Measurements from ENCODE around the gene GSTT4. TPM values are rescaled to one million over a fixed set of nuclear protein-coding genes. Genes with fewer than 3 reads are reported as not detected.
"Not testable (repeated sequence)": the region's sequence is repeated elsewhere in the genome, so short reads cannot be mapped to it uniquely, and the experiment has no call there.

Gene GSTT4
- total RNA-seq, 4 donors from 2014 or later, result not detected

DNA sequence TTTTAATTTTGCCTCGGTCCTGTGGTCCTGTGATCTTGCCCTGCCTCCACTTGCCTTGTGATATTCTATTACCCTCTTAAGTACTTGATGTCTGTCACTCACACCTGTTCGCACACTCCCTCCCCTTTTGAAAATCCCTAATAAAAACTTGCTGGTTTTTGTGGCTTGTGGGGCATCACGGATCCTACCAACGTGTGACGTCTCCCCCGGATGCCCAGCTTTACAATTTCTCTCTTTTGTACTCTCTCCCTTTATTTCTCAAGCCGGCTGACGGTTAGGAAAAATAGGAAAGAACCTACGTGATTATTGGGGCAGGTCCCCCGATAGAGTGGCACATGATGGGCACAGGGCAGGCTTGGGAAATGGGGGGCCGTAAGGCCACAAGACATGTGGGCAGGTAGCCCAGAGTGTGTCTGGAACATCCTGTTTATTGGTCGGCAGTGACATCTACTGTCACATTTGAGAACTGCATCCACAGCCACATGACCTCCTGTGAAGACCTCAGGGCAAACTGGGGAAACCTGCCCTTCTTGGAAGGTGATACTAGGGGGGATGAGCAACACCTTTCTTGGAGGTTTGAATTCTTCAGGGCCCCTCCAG lies 48.9 kb downstream of the GSTT4 start:
- WGBS, 2 donors, result 17 to 19% methylated on average over 11 to 12 of the region's 12 CpGs
- H3K27me3 ChIP-seq; intact Hi-C loops (cut with DNase I); H3K4me3 ChIP-seq; H3K27ac ChIP-seq; H3K36me3 ChIP-seq; H3K9me3 ChIP-seq; DNase-seq: not testable (repeated sequence)
- peaks cover 0 to 12% (median 0%) of the 10 kb centered on the region in 3 donors for H3K4me1 ChIP-seq
- TF ChIP-seq, protein P1, sequence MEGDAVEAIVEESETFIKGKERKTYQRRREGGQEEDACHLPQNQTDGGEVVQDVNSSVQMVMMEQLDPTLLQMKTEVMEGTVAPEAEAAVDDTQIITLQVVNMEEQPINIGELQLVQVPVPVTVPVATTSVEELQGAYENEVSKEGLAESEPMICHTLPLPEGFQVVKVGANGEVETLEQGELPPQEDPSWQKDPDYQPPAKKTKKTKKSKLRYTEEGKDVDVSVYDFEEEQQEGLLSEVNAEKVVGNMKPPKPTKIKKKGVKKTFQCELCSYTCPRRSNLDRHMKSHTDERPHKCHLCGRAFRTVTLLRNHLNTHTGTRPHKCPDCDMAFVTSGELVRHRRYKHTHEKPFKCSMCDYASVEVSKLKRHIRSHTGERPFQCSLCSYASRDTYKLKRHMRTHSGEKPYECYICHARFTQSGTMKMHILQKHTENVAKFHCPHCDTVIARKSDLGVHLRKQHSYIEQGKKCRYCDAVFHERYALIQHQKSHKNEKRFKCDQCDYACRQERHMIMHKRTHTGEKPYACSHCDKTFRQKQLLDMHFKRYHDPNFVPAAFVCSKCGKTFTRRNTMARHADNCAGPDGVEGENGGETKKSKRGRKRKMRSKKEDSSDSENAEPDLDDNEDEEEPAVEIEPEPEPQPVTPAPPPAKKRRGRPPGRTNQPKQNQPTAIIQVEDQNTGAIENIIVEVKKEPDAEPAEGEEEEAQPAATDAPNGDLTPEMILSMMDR (IDR thresholded peaks at IDR 0.05), result peak; percentile 69 to 90 (median 88)

GRCh38 chr22:23955886-23956285 lies 49.4 kb downstream of the GSTT4 start:
- H3K27ac ChIP-seq; DNase-seq; H3K4me3 ChIP-seq; H3K9me3 ChIP-seq; H3K36me3 ChIP-seq; intact Hi-C loops (cut with DNase I); H3K27me3 ChIP-seq: not testable (repeated sequence)
- 74 to 76% methylated on average over 7 of the region's 8 CpGs for WGBS, 2 donors
- H3K4me1 ChIP-seq, result peaks cover 0 to 12% (median 0%) of the 10 kb centered on the region in 3 donors

DNA sequence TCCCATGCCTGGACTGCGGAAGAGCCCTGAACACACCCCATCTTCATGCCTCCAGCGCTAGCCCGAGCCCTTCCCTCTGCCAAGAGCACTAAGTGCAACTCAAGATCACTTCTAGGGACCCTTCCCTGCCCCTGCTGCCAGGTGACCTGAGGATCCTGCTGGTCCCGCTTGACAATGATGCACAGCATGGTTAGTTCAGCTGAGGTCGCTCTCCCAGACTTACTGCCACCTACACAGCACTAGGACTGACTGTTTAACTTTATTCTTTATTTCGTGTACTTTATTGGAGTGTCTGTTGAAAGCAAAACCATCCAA lies 50.3 kb downstream of the GSTT4 start:
- H3K4me1 ChIP-seq; H3K36me3 ChIP-seq; H3K4me3 ChIP-seq; H3K27me3 ChIP-seq; H3K9me3 ChIP-seq; H3K27ac ChIP-seq; DNase-seq; intact Hi-C loops (cut with DNase I): not testable (repeated sequence)
- WGBS, 2 donors, result 80 to 89% methylated on average over 3 to 5 of the region's 6 CpGs

DNA sequence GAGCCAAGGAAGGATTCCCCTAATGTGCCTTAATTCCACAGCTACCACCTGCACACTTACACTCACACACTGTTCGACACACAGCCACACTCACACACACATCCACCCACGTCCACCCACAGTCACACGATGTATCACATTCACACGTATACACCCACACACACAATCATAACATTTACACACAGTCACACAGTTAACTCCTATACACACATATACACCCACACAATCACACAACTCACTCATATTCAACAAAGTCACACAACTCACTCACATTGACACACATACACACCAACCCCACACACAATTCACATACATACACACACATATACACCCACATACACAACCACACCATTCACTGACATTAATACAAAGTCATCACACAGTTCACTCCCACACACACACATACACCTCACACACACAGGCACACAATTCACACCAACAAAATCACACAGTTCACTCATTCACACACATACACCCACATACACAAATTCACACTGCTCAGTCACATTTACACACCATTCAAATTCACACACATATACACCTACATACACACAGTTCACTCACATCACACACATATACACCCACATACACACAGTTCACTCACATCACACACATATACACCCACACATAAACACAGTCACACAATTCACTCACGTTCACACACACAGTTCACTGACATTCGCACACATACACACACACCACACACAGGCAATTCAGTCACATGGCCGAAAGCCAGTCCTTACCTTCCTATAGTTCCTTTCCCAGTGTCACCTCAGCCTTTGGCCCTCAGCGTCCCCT lies 50.9 kb downstream of the GSTT4 start:
- WGBS, 2 donors, result 61 to 69% methylated on average over 8 of the region's 8 CpGs
- intact Hi-C loops (cut with DNase I); H3K27ac ChIP-seq: not testable (repeated sequence)

GRCh38 chr22:23953485-23953884 lies 51.8 kb downstream of the GSTT4 start:
- H3K36me3 ChIP-seq; H3K27ac ChIP-seq; H3K4me1 ChIP-seq; H3K9me3 ChIP-seq; H3K27me3 ChIP-seq; intact Hi-C loops (cut with DNase I); H3K4me3 ChIP-seq; DNase-seq: not testable (repeated sequence)
- WGBS, 2 donors, result 84 to 90% methylated on average over 3 of the region's 4 CpGs

More for the DNA sequence above, 50.9 kb downstream of the GSTT4 start:
- not testable (repeated sequence) for H3K36me3 ChIP-seq, H3K4me3 ChIP-seq, DNase-seq, H3K9me3 ChIP-seq, H3K27me3 ChIP-seq, H3K4me1 ChIP-seq

DNA sequence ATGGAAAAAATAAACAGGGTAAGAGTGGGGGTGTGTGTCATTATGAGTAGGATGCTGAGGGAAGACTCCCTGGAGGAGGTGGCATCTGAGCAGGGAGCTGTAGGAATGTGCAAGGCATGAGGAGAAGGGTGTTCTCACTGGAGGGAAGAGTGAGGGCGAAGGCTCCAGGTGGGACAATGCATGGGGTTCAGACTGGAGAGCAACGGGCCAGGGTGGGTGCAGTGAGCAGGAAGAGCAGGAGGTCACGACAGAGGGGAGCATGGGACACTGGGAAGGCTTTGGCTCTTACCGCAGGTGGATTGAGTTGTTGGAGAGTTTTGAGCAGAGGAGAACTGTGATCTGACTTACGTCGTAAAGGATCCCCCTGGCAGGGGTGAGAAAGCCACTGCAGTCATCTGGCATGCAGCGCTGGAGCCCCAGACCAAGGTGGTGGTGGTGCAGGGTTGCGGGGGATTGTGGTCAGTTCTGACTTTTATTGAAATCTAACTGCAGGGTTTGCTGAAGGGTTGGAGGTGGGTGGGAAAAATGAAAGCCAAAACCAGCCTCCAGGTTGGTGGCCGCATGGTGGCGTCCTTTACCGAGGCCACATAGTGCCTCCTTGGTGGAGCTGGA lies 52.4 kb downstream of the GSTT4 start:
- H3K27ac ChIP-seq; H3K4me1 ChIP-seq; H3K4me3 ChIP-seq; H3K36me3 ChIP-seq; DNase-seq; H3K9me3 ChIP-seq; intact Hi-C loops (cut with DNase I); H3K27me3 ChIP-seq: not testable (repeated sequence)
- 68 to 83% methylated on average over 10 to 11 of the region's 11 CpGs for WGBS, 2 donors

DNA sequence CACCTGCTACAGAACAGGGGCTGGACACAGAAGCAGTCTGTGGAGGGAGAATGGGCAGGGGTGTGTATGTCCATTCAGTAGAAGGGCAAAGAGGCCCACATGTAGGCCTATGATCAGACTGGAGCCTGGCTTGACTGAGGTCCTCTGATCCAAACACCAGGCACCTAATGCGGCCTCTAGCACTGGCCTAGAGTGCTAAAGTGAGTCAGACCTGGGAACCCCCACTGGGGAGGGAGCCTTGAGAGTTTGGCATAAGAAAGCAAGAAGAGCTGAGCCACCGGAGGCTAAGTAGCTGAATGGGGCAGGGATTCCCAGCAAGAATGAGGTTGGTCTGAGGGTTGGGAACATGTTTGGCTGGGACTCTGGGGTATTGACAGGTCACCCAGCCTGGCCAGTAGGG lies 53.9 kb downstream of the GSTT4 start:
- H3K4me3 ChIP-seq; H3K9me3 ChIP-seq; H3K27ac ChIP-seq; DNase-seq; H3K4me1 ChIP-seq; intact Hi-C loops (cut with DNase I); H3K27me3 ChIP-seq; H3K36me3 ChIP-seq: not testable (repeated sequence)
- WGBS, 2 donors, result no CpG with 5 or more reads among the region's 2 CpGs

DNA sequence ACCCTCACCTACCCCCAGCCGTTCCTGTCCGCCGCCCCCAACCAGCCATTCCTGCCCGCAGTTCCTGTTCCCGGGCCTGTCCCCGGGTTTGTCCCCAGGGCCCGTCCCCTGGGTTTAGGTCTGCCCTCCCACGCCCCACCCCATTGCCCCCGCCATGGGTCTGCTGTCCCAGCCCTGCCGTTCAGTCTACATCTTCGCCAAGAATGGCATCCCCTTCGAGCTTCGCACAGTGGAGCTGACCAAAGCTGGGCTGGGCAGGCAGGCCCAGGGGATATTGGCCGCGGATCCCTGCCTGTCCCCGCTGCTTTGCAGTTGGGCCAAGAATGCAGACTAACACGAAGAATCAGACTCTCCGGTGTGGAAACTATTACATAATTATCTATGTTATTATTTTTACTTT lies 55.5 kb downstream of the GSTT4 start:
- DNase-seq, H3K27me3 ChIP-seq: not testable (repeated sequence)

More for the DNA sequence above, 55.5 kb downstream of the GSTT4 start:
- H3K9me3 ChIP-seq; H3K4me3 ChIP-seq; intact Hi-C loops (cut with DNase I); H3K27ac ChIP-seq; H3K36me3 ChIP-seq; H3K4me1 ChIP-seq: not testable (repeated sequence)
- 83 to 87% methylated on average over 6 to 12 of the region's 18 CpGs for WGBS, 2 donors

Other genes starting within 250 kb of the GSTT4 start
- gene C22orf15, start 242.5 kb downstream of the GSTT4 start, total RNA-seq, result not detected
- 10 to 100 TPM in 2 of 4 donors, 1 to 10 TPM in 2; 7.7 to 13.9 (median 10.4) TPM for gene CHCHD10, start 237.5 kb downstream of the GSTT4 start, total RNA-seq
- gene MMP11, start 232.6 kb downstream of the GSTT4 start, total RNA-seq, result 1 to 10 TPM in 2 of 4 donors, under 1 TPM in 2; 0.34 to 1.6 (median 1.1) TPM
- 10 to 100 TPM; 37.8 to 61.0 (median 47.7) TPM for gene SMARCB1, start 218.5 kb downstream of the GSTT4 start, total RNA-seq
- 1 to 10 TPM in 2 of 4 donors, not detected in 2; 1.3 to 1.9 TPM for gene DERL3, start 166.4 kb downstream of the GSTT4 start, total RNA-seq
- gene SLC2A11, start 147.6 kb downstream of the GSTT4 start, total RNA-seq, result 1 to 10 TPM in 3 of 4 donors, under 1 TPM in 1; 0.57 to 4.4 (median 2.9) TPM
- 100 to 1,000 TPM; 410 to 807 (median 448) TPM for gene MIF, start 111.1 kb downstream of the GSTT4 start, total RNA-seq
- gene GSTT2B, start 44.3 kb downstream of the GSTT4 start, total RNA-seq, result 1 to 10 TPM in 2 of 4 donors, not detected in 2; 3.1 to 9.9 TPM
- gene DDTL, start 38.6 kb downstream of the GSTT4 start, total RNA-seq, result 1 to 10 TPM in 1 of 4 donors, not detected in 3; 1.9 TPM
- gene DDT, start 31.0 kb downstream of the GSTT4 start, total RNA-seq, result 100 to 1,000 TPM in 2 of 4 donors, 10 to 100 TPM in 2; 93.2 to 142 (median 111) TPM
- gene GSTT2, start 25.3 kb downstream of the GSTT4 start, total RNA-seq, result not detected
- gene CABIN1, start 5.9 kb upstream of the GSTT4 start, total RNA-seq, result 10 to 100 TPM; 11.1 to 28.6 (median 23.2) TPM
- 1 to 10 TPM; 1.1 to 2.5 (median 1.6) TPM for gene SUSD2, start 176.0 kb upstream of the GSTT4 start, total RNA-seq
- 10 to 100 TPM in 2 of 4 donors, 1 to 10 TPM in 2; 2.6 to 26.5 (median 7.1) TPM for gene GGT5, start 239.6 kb upstream of the GSTT4 start, total RNA-seq